ENCODE results near the gene CMIP.

The CMIP gene

GRCh38 chr16:81664153-81664552, 219.5 kb downstream of the CMIP start:
- H3K4me3 Mint-ChIP-seq, result no peak overlapping the region
- H3K4me1 Mint-ChIP-seq, result peaks cover 20% of the 10 kb centered on the region
- no peak for TF ChIP-seq CTCF (IDR thresholded peaks at IDR 0.05; ENCODE audit: unreplicated experiment in 3 of 3)
- H3K27ac Mint-ChIP-seq, result no peak overlapping the region
- H3K36me3 Mint-ChIP-seq (ENCODE audit: low read depth), result peaks cover 43% of the 10 kb centered on the region
- no peaks in the 10 kb centered on the region for H3K9me3 Mint-ChIP-seq
- no peaks in the 10 kb centered on the region for H3K27me3 Mint-ChIP-seq (ENCODE audit: low read depth)

GRCh38 chr16:81665588-81665987, 221.0 kb downstream of the CMIP start:
- H3K27me3 Mint-ChIP-seq (ENCODE audit: low read depth), result no peaks in the 10 kb centered on the region
- H3K27ac Mint-ChIP-seq, result peak overlapping the region in 1 of 3 experiments; percentile 22
- peaks cover 20% of the 10 kb centered on the region for H3K4me1 Mint-ChIP-seq
- H3K36me3 Mint-ChIP-seq (ENCODE audit: low read depth), result peaks cover 44% of the 10 kb centered on the region
- H3K9me3 Mint-ChIP-seq, result no peaks in the 10 kb centered on the region
- no peak for TF ChIP-seq CTCF (IDR thresholded peaks at IDR 0.05; ENCODE audit: unreplicated experiment in 3 of 3)
- no peak overlapping the region for H3K4me3 Mint-ChIP-seq

GRCh38 chr16:81666113-81666512, 221.5 kb downstream of the CMIP start:
- H3K36me3 Mint-ChIP-seq (ENCODE audit: low read depth), result peaks cover 47% of the 10 kb centered on the region
- no peaks in the 10 kb centered on the region for H3K9me3 Mint-ChIP-seq
- H3K27ac Mint-ChIP-seq, result peak overlapping the region in 1 of 3 experiments; percentile 22
- no peak for TF ChIP-seq CTCF (IDR thresholded peaks at IDR 0.05; ENCODE audit: unreplicated experiment in 3 of 3)
- H3K27me3 Mint-ChIP-seq (ENCODE audit: low read depth), result no peaks in the 10 kb centered on the region
- peaks cover 20% of the 10 kb centered on the region for H3K4me1 Mint-ChIP-seq
- H3K4me3 Mint-ChIP-seq, result no peak overlapping the region

- no peak for TF ChIP-seq CTCF (IDR thresholded peaks at IDR 0.05; ENCODE audit: unreplicated experiment in 3 of 3)
- H3K27ac Mint-ChIP-seq, result no peak overlapping the region
- peaks cover 48% of the 10 kb centered on the region for H3K36me3 Mint-ChIP-seq (ENCODE audit: low read depth)
- no peaks in the 10 kb centered on the region for H3K27me3 Mint-ChIP-seq (ENCODE audit: low read depth)
- no peaks in the 10 kb centered on the region for H3K9me3 Mint-ChIP-seq
- peaks cover 12% of the 10 kb centered on the region for H3K4me1 Mint-ChIP-seq
- H3K4me3 Mint-ChIP-seq, result no peak overlapping the region
Observed at GRCh38 chr16:81668243-81669097, 223.9 kb downstream of the CMIP start.

- no peak overlapping the region for H3K4me3 Mint-ChIP-seq
- H3K9me3 Mint-ChIP-seq, result no peaks in the 10 kb centered on the region
- TF ChIP-seq CTCF (IDR thresholded peaks at IDR 0.05; ENCODE audit: unreplicated experiment in 3 of 3), result no peak
- no peak overlapping the region for H3K27ac Mint-ChIP-seq
- H3K36me3 Mint-ChIP-seq (ENCODE audit: low read depth), result peaks cover 50% of the 10 kb centered on the region
- no peaks in the 10 kb centered on the region for H3K27me3 Mint-ChIP-seq (ENCODE audit: low read depth)
- peaks cover 12% of the 10 kb centered on the region for H3K4me1 Mint-ChIP-seq
Observed at GRCh38 chr16:81669473-81670350, 225.1 kb downstream of the CMIP start.
